IMR-90 (cell line): ENCODE data around the gene DBP. TPM values are rescaled to one million over a fixed set of nuclear protein-coding genes. Genes with fewer than 3 reads are reported as not detected.

Source experiments
- ATAC-seq: fragments of 200-7000 bp; cut with Tn5 transposase; 2 replicates; pipeline ENCODE4 v1.9.1; 2020; ENCODE audit warnings: low read depth, mild to moderate bottlenecking, moderate library complexity
- BruUV-seq: library from RNA; stranded (reverse); fragments of 400-500 nt; replicated peaks from 2 replicates; lab custom pipeline; 2021; lab: Mats Ljungman, UMichigan
- CTCF ChIA-PET: fragments of 300-600 bp; formaldehyde crosslinking; extraction: SDS; loops from one replicate; lab custom pipeline; 2021; ENCODE audit warnings: antibody characterized with exemption; lab: Yijun Ruan, JAX
- POLR2A ChIA-PET: fragments of 300-600 bp; sonication (Branson Sonifier 250); formaldehyde crosslinking; loops from one replicate; lab custom pipeline; 2022; ENCODE audit warnings: antibody characterized with exemption; ENCODE audit not compliant: unreplicated experiment; lab: Charles Lee
- DNase-seq: peaks from one replicate; pipeline ENCODE4 v3.0.0; 2013
- H2AFZ ChIP-seq: replicated peaks from 2 replicates; pipeline ENCODE3; 2013; ENCODE audit warnings: low read length, mild to moderate bottlenecking; ENCODE audit not compliant: poor library complexity
- H2AK5ac ChIP-seq: 2 replicates; pipeline ENCODE4 v1.6.1; 2013; ENCODE audit warnings: low read depth, low read length, inconsistent platforms
- H2AK9ac ChIP-seq: replicated peaks from 2 replicates; pipeline ENCODE3; 2013; ENCODE audit warnings: mild to moderate bottlenecking, low read depth, low read length, moderate library complexity; ENCODE audit not compliant: poor library complexity
- H2BK120ac ChIP-seq: 2 replicates; pipeline ENCODE4 v1.6.1; 2013; ENCODE audit warnings: low read depth, low read length, inconsistent platforms
- H2BK15ac ChIP-seq: 3 replicates; pipeline ENCODE4 v1.6.1; 2013; ENCODE audit warnings: low read depth, low read length, inconsistent platforms
- H2BK20ac ChIP-seq: 2 replicates; pipeline ENCODE4 v1.6.1; 2013; ENCODE audit warnings: low read depth, mild to moderate bottlenecking, inconsistent platforms, low read length, moderate library complexity
- H2BK5ac ChIP-seq: 2 replicates; pipeline ENCODE4 v1.6.1; 2013; ENCODE audit warnings: mild to moderate bottlenecking, low read depth, low read length, inconsistent platforms; ENCODE audit not compliant: poor library complexity, severe bottlenecking
- H3K14ac ChIP-seq: replicated peaks from 2 replicates; pipeline ENCODE4 v1.6.1; 2013; ENCODE audit warnings: low read depth, low read length, inconsistent platforms
- H3K18ac ChIP-seq: 2 replicates; pipeline ENCODE4 v1.6.1; 2013; ENCODE audit warnings: low read depth, low read length, control low read depth
- H3K23ac ChIP-seq: 2 replicates; pipeline ENCODE4 v1.6.1; 2013; ENCODE audit warnings: low read depth, low read length, inconsistent platforms
- H3K27ac ChIP-seq: 2 replicates; pipeline ENCODE4 v1.5.1; 2013; ENCODE audit warnings: mild to moderate bottlenecking, control low read depth, low read length; ENCODE audit not compliant: insufficient read depth
- H3K27me3 ChIP-seq: 2 replicates; pipeline ENCODE4 v1.6.1; 2013; ENCODE audit warnings: low read length; ENCODE audit not compliant: control insufficient read depth, insufficient read depth
- H3K36me3 ChIP-seq: 2 replicates; pipeline ENCODE4 v1.6.1; 2013; ENCODE audit warnings: low read length, mixed read lengths; ENCODE audit not compliant: control insufficient read depth, insufficient read depth
- H3K4ac ChIP-seq: 2 replicates; pipeline ENCODE4 v1.6.1; 2013; ENCODE audit warnings: low read depth, low read length, inconsistent platforms
- H3K4me1 ChIP-seq: 2 replicates; pipeline ENCODE4 v1.6.1; 2013; ENCODE audit warnings: low read length, mixed read lengths; ENCODE audit not compliant: control insufficient read depth, insufficient read depth
- H3K4me2 ChIP-seq: 2 replicates; pipeline ENCODE4 v1.6.1; 2013; ENCODE audit warnings: low read depth, mild to moderate bottlenecking, control low read depth, low read length, moderate library complexity
- H3K4me3 ChIP-seq: 2 replicates; pipeline ENCODE4 v1.5.1; 2013; ENCODE audit warnings: low read depth, mild to moderate bottlenecking, control low read depth, low read length, moderate library complexity; ENCODE audit not compliant: insufficient read depth
- H3K56ac ChIP-seq: 2 replicates; pipeline ENCODE4 v1.6.1; 2013; ENCODE audit warnings: low read length, inconsistent platforms; ENCODE audit not compliant: insufficient read depth; ENCODE audit errors: extremely low read depth
- H3K79me1 ChIP-seq, 2 experiments: 2 replicates each; pipeline ENCODE4 v1.6.1; 2013; ENCODE audit warnings: low read length in 2 of 2, inconsistent platforms in 1 of 2, low read depth in 1 of 2
- H3K9ac ChIP-seq: 2 replicates; pipeline ENCODE4 v1.6.1; 2013; ENCODE audit warnings: low read depth, low read length, control low read depth
- H3K9me1 ChIP-seq: 2 replicates; pipeline ENCODE4 v1.6.1; 2013; ENCODE audit warnings: low read length, inconsistent platforms; ENCODE audit not compliant: insufficient read depth
- H3K9me3 ChIP-seq: 2 replicates; pipeline ENCODE4 v1.6.1; 2013; ENCODE audit warnings: low read length; ENCODE audit not compliant: control insufficient read depth, insufficient read depth
- H4K20me1 ChIP-seq: 2 replicates; pipeline ENCODE4 v1.6.1; 2013; ENCODE audit warnings: low read length, inconsistent platforms; ENCODE audit not compliant: insufficient read depth
- H4K5ac ChIP-seq: 2 replicates; pipeline ENCODE4 v1.6.1; 2013; ENCODE audit warnings: mild to moderate bottlenecking, low read depth, low read length, control low read depth
- H4K8ac ChIP-seq, 2 experiments: 2 replicates each; pipeline ENCODE4 v1.6.1; 2013; ENCODE audit warnings: low read depth in 2 of 2, low read length in 2 of 2, control low read depth in 1 of 2, inconsistent platforms in 1 of 2
- H4K91ac ChIP-seq: 2 replicates; pipeline ENCODE4 v1.6.1; 2013; ENCODE audit warnings: low read depth, low read length, inconsistent platforms; ENCODE audit not compliant: insufficient read depth
- BHLHE40 ChIP-seq: fragments of 150-350 bp; IDR thresholded peaks from 2 replicates; pipeline ENCODE4 v1.6.1; 2016; ENCODE audit warnings: mild to moderate bottlenecking, low read depth, low read length
- CEBPB ChIP-seq: IDR thresholded peaks from 2 replicates; pipeline ENCODE4 v1.6.1; 2012; ENCODE audit warnings: low read depth, low read length, improper control_type of control experiment
- CHD1 ChIP-seq: IDR thresholded peaks from 2 replicates; pipeline ENCODE4 v1.6.1; 2012; ENCODE audit warnings: low read depth, low read length, improper control_type of control experiment
- CTCF ChIP-seq: conservative IDR thresholded peaks from 2 replicates; pipeline ENCODE4 v1.5.1; 2012; ENCODE audit warnings: mild to moderate bottlenecking, low read depth, low read length, improper control_type of control experiment
- ELK1 ChIP-seq: fragments of 150-350 bp; IDR thresholded peaks from 2 replicates; pipeline ENCODE4 v1.6.1; 2016; ENCODE audit warnings: low read depth, mild to moderate bottlenecking, low read length, moderate library complexity, borderline replicate concordance
- FOS ChIP-seq: fragments of 150-350 bp; IDR thresholded peaks from 2 replicates; pipeline ENCODE4 v1.6.1; 2016; ENCODE audit warnings: low read depth, low read length
- MAFK ChIP-seq: IDR thresholded peaks from 2 replicates; pipeline ENCODE4 v1.6.1; 2012; ENCODE audit warnings: low read depth, low read length, improper control_type of control experiment
- MAZ ChIP-seq: IDR thresholded peaks from 2 replicates; pipeline ENCODE4 v1.6.1; 2012; ENCODE audit warnings: low read depth, mild to moderate bottlenecking, low read length, improper control_type of control experiment, moderate library complexity, borderline replicate concordance
- MXI1 ChIP-seq: IDR thresholded peaks from 2 replicates; pipeline ENCODE4 v1.6.1; 2012; ENCODE audit warnings: low read depth, mild to moderate bottlenecking, low read length, moderate library complexity, borderline replicate concordance
- NFE2L2 ChIP-seq: fragments of 150-350 bp; IDR thresholded peaks from 2 replicates; pipeline ENCODE4 v1.6.1; 2016; ENCODE audit warnings: low read depth, mild to moderate bottlenecking, low read length
- POLR2A ChIP-seq: IDR thresholded peaks from 2 replicates; pipeline ENCODE4 v1.6.1; 2012; ENCODE audit warnings: mild to moderate bottlenecking, low read depth, low read length
- RAD21 ChIP-seq: IDR thresholded peaks from 2 replicates; pipeline ENCODE4 v1.6.1; 2012; ENCODE audit warnings: low read length, improper control_type of control experiment
- RCOR1 ChIP-seq: IDR thresholded peaks from 2 replicates; pipeline ENCODE4 v1.6.1; 2012; ENCODE audit warnings: mild to moderate bottlenecking, low read length, improper control_type of control experiment; ENCODE audit not compliant: insufficient replicate concordance
- RFX5 ChIP-seq: IDR thresholded peaks from 2 replicates; pipeline ENCODE4 v1.8.0; 2012; ENCODE audit warnings: low read depth, mild to moderate bottlenecking, low read length, moderate library complexity
- SMC3 ChIP-seq: fragments of 150-350 bp; IDR thresholded peaks from 2 replicates; pipeline ENCODE4 v1.6.1; 2016; ENCODE audit warnings: low read depth, mild to moderate bottlenecking, antibody characterized with exemption, low read length, moderate library complexity
- USF2 ChIP-seq: fragments of 150-350 bp; IDR thresholded peaks from 2 replicates; pipeline ENCODE4 v1.6.1; 2017; ENCODE audit warnings: mild to moderate bottlenecking, antibody characterized with exemption, low read length, low read depth
- WGBS, 2 experiments: methylation state at CpG; one replicate each; pipeline versions ENCODE4 v1.1.5 to v1.1.7; 2013; ENCODE audit warnings: missing lambda C conversion rate in 2 of 2; ENCODE audit not compliant: insufficient read length in 1 of 2; ENCODE audit errors: extremely low coverage in 2 of 2; 5-methylcytosine and 5-hydroxymethylcytosine counted together
- dilution Hi-C: fragments of 300-500 bp; cut with HindIII; formaldehyde crosslinking; loops from one replicate; pipeline ENCODE4 v1.14.3; 2018; ENCODE audit warnings: low sequenced_read_pairs; ENCODE audit not compliant: unreplicated experiment
- in situ Hi-C: fragments of 300-500 bp; cut with MboI; formaldehyde crosslinking; loops from 3 replicates; pipeline ENCODE4 v1.14.3; 2019; ENCODE audit warnings: low sequenced_read_pairs, inconsistent platforms, mixed read lengths
- intact Hi-C: fragments of 100-400 bp; cut with micrococcal nuclease; formaldehyde crosslinking; loops from 2 replicates; pipeline ENCODE4 v1.10.0; 2022
- polyA plus RNA-seq, 3 experiments: library from polyadenylated mRNA; depleted of rRNA; stranded (reverse); fragments of >200 nt; gene quantifications; 2 replicates each; pipeline ENCODE4 v1.2.3, GENCODE V29; 2012; ENCODE audit warnings: low replicate concordance in 1 of 3
- total RNA-seq: library from RNA; depleted of rRNA; stranded (reverse); fragments of >200 nt; gene quantifications from 2 replicates; pipeline ENCODE4 v1.2.3, GENCODE V29; 2012

DBP gene
- total and polyA plus RNA-seq, 2 of the 4 experiments (the other 2 are of a cell fraction): 3.0 to 3.6 TPM

GRCh38 chr19:48616041-48616436 lies 21.1 kb downstream of the DBP start:
- H3K9me1 ChIP-seq: peaks cover 4% of the 10 kb centered on the region
- H3K9ac ChIP-seq: no peak overlapping the region
- H4K5ac ChIP-seq: no peak overlapping the region
- CTCF ChIA-PET: no interaction called here
- dilution Hi-C loops (no loop called here), in situ Hi-C loops (no loop called here), intact Hi-C loops (no loop called here)
- ATAC-seq: no peak
- no peak overlapping the region for H3K23ac ChIP-seq
- no peak overlapping the region for H3K18ac ChIP-seq
- H2BK15ac ChIP-seq: no peak overlapping the region
- no peaks in the 10 kb centered on the region for H3K9me3 ChIP-seq
- no peak overlapping the region for H4K91ac ChIP-seq
- H3K4me3 ChIP-seq: no peak overlapping the region
- no peak overlapping the region for H3K27ac ChIP-seq
- H3K79me1 ChIP-seq: peaks cover 16 to 47% of the 10 kb centered on the region in 2 experiments; a peak in 3 of 4 replicates
- TF ChIP-seq RCOR1 (no peak), RAD21 (no peak), MAZ (no peak), USF2 (no peak), MAFK (no peak), CHD1 (no peak), ELK1 (no peak), BHLHE40 (no peak), SMC3 (no peak), CTCF (no peak), POLR2A (no peak), MXI1 (no peak), FOS (no peak), NFE2L2 (no peak), RFX5 (no peak), CEBPB (no peak)
- no peak overlapping the region for H2AFZ ChIP-seq
- no peaks in the 10 kb centered on the region for H3K27me3 ChIP-seq
- DNase-seq: no peak
- no peak overlapping the region for H3K4me2 ChIP-seq
- H2BK120ac ChIP-seq: no peak overlapping the region
- H3K14ac ChIP-seq: no peak overlapping the region
- no TSS peak for BruUV-seq
- H4K20me1 ChIP-seq: peaks cover 53% of the 10 kb centered on the region
- no peak overlapping the region for H4K8ac ChIP-seq
- H2BK20ac ChIP-seq: no peak overlapping the region
- WGBS, 2 experiments: 93% methylated on average over 10 of the region's 16 CpGs; no CpG with 5 or more reads in 1 of the 2 experiments
- no peak overlapping the region for H2BK5ac ChIP-seq
- H3K36me3 ChIP-seq: peaks cover 28% of the 10 kb centered on the region
- POLR2A ChIA-PET: no interaction called here
- H3K4ac ChIP-seq: no peak overlapping the region
- H3K56ac ChIP-seq: no peak overlapping the region
- H3K4me1 ChIP-seq: peaks cover 8% of the 10 kb centered on the region
- H2AK9ac ChIP-seq: no peak overlapping the region
- no peak overlapping the region for H2AK5ac ChIP-seq
